GM23338 (cell line): ENCODE measurements around the gene CRADD.

Experiments used
- CREB1 ChIP-seq: fragments of 250-450 bp; sonication (Bioruptor Pico); IDR thresholded peaks from 2 replicates; pipeline ENCODE4 v1.5.0; 2020; ENCODE audit warnings: low read depth, mild to moderate bottlenecking, moderate library complexity
- EZH2 ChIP-seq: fragments of 200-600 bp; sonication (generic); IDR thresholded peaks from one replicate; pipeline ENCODE4 v1.8.0; 2017; ENCODE audit warnings: antibody characterized with exemption, mild to moderate bottlenecking, low read depth; ENCODE audit not compliant: unreplicated experiment
- NANOG ChIP-seq: IDR thresholded peaks from 2 replicates; pipeline ENCODE4 v1.6.1; 2016; ENCODE audit warnings: antibody characterized with exemption, borderline replicate concordance
- POLR2AphosphoS5 ChIP-seq: IDR thresholded peaks from 2 replicates; pipeline ENCODE4 v1.6.1; 2016; ENCODE audit warnings: antibody characterized with exemption, low read depth
- STAT1 ChIP-seq: IDR thresholded peaks from one replicate; pipeline ENCODE4 v1.6.1; 2016; ENCODE audit warnings: antibody characterized with exemption; ENCODE audit not compliant: unreplicated experiment
- TF ChIP-seq, protein P1 (sequence below), 2 experiments: fragments of 200-600 bp in 1 of 2; sonication (generic) in 1 of 2; conservative IDR thresholded peaks; 2 replicates each; pipeline versions ENCODE4 v1.5.1 to v1.6.1; 2016 to 2017; ENCODE audit warnings: antibody characterized with exemption in 2 of 2, low read depth in 2 of 2, mild to moderate bottlenecking in 2 of 2, moderate library complexity in 1 of 2
- TF ChIP-seq, protein P2 (sequence below): IDR thresholded peaks from one replicate; pipeline ENCODE4 v1.6.1; 2018; ENCODE audit warnings: antibody characterized with exemption; ENCODE audit not compliant: unreplicated experiment

DNA sequence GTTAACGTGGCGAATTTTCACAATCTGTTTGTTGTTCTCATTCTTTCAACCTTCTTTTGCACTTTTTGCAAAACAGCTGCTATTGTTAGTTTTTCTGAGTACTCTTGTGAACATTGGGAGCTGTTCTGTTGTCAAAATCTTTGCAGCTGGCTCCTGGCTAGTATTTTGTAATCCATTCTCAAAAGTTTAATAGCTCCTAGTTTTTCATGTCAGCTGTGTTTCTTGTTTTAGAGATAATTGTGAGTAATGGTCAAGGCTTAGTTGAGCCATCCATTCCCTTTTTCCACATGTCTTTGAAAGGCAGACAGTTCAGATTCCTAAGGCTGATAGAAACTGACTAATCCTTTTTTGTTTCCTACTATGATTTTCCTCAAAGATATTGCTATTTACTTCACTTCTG is 39.1 kb upstream of the CRADD start:
- TF ChIP-seq, protein P1, sequence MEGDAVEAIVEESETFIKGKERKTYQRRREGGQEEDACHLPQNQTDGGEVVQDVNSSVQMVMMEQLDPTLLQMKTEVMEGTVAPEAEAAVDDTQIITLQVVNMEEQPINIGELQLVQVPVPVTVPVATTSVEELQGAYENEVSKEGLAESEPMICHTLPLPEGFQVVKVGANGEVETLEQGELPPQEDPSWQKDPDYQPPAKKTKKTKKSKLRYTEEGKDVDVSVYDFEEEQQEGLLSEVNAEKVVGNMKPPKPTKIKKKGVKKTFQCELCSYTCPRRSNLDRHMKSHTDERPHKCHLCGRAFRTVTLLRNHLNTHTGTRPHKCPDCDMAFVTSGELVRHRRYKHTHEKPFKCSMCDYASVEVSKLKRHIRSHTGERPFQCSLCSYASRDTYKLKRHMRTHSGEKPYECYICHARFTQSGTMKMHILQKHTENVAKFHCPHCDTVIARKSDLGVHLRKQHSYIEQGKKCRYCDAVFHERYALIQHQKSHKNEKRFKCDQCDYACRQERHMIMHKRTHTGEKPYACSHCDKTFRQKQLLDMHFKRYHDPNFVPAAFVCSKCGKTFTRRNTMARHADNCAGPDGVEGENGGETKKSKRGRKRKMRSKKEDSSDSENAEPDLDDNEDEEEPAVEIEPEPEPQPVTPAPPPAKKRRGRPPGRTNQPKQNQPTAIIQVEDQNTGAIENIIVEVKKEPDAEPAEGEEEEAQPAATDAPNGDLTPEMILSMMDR (conservative IDR thresholded peaks at IDR 0.05; ENCODE audit: low read depth in 2 of 2): no peak
- TF ChIP-seq CREB1 (CRISPR knock-in tag) (no peak), POLR2AphosphoS5 (no peak), EZH2 (no peak), NANOG (no peak), STAT1 (no peak)
- TF ChIP-seq, protein P2, sequence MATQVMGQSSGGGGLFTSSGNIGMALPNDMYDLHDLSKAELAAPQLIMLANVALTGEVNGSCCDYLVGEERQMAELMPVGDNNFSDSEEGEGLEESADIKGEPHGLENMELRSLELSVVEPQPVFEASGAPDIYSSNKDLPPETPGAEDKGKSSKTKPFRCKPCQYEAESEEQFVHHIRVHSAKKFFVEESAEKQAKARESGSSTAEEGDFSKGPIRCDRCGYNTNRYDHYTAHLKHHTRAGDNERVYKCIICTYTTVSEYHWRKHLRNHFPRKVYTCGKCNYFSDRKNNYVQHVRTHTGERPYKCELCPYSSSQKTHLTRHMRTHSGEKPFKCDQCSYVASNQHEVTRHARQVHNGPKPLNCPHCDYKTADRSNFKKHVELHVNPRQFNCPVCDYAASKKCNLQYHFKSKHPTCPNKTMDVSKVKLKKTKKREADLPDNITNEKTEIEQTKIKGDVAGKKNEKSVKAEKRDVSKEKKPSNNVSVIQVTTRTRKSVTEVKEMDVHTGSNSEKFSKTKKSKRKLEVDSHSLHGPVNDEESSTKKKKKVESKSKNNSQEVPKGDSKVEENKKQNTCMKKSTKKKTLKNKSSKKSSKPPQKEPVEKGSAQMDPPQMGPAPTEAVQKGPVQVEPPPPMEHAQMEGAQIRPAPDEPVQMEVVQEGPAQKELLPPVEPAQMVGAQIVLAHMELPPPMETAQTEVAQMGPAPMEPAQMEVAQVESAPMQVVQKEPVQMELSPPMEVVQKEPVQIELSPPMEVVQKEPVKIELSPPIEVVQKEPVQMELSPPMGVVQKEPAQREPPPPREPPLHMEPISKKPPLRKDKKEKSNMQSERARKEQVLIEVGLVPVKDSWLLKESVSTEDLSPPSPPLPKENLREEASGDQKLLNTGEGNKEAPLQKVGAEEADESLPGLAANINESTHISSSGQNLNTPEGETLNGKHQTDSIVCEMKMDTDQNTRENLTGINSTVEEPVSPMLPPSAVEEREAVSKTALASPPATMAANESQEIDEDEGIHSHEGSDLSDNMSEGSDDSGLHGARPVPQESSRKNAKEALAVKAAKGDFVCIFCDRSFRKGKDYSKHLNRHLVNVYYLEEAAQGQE: no peak
